GM18507 (cell line): ENCODE results near the gene SPTY2D1.
A peak's percentile ranks its signal among the peaks of the same experiment; 100 is the strongest.

Experiments
- DNase-seq: peaks from one replicate; pipeline ENCODE4 v3.0.0; 2011; ENCODE audit warnings: low read depth; ENCODE audit not compliant: insufficient read length; ENCODE audit errors: extremely low spot score
- FAIRE-seq: peaks from 2 replicates; lab custom pipeline; 2011; peaks lifted over from hg19 to GRCh38; lab: Jason Lieb, UNC

SPTY2D1 gene

GRCh38 chr11:18578975-18579598 is 55.1 kb downstream of the SPTY2D1 start:
- FAIRE-seq: peak; percentile 66
- no peak for DNase-seq

- no peak for DNase-seq
- no peak for FAIRE-seq
Measured at GRCh38 chr11:18575361-18575760, 58.8 kb downstream of the SPTY2D1 start.

- DNase-seq (no peak), FAIRE-seq (no peak)
Measured at GRCh38 chr11:18567081-18567480, 67.1 kb downstream of the SPTY2D1 start.

GRCh38 chr11:18566406-18566805 is 67.7 kb downstream of the SPTY2D1 start:
- no peak for DNase-seq
- FAIRE-seq: no peak

- FAIRE-seq (no peak), DNase-seq (no peak)
Measured at GRCh38 chr11:18564149-18564548, 70.0 kb downstream of the SPTY2D1 start.

- no peak for DNase-seq
- no peak for FAIRE-seq
Measured at GRCh38 chr11:18563090-18563730, 70.9 kb downstream of the SPTY2D1 start.
